M059J (cell line): ENCODE measurements around the gene AGFG2. TPM values are rescaled to one million over a fixed set of nuclear protein-coding genes. Genes with fewer than 3 reads are reported as not detected.
A peak's percentile ranks its signal among the peaks of the same experiment; 100 is the strongest.
"Not testable (repeated sequence)": the region's sequence is repeated elsewhere in the genome, so short reads cannot be mapped to it uniquely, and the experiment has no call there.

ENCODE experiments used
- DNase-seq: peaks from one replicate; pipeline ENCODE4 v3.0.0-alpha.2; 2012; ENCODE audit warnings: low read depth
- total RNA-seq: library from RNA; depleted of rRNA; stranded (reverse); fragments of >200 nt; shearing (Covaris generic); gene quantifications from 2 replicates; pipeline ENCODE4 v1.2.3, GENCODE V29; 2014

Gene AGFG2
- total RNA-seq, 1 experiment from 2014 or later: 24.0 TPM

DNA sequence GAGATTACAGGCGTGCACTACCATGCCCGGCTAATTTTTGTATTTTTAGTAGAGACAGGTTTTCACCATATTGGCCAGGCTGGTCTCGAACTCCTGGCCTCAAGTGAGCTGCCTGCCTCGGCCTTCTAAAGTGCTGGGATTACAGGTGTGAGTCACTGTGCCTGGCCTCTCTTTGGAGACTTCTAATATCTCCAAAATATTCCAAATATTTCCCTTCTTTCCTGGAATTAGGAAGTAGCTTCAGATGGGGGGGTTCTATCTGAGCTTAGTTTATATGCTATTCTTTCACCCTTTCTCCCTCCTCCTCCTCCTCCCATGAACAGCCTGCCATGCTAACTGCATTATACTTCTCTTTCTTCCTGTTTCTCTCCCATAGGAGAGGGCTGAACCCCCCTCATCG lies 9.4 kb downstream of the AGFG2 start:
- DNase-seq: not testable (repeated sequence)

DNA sequence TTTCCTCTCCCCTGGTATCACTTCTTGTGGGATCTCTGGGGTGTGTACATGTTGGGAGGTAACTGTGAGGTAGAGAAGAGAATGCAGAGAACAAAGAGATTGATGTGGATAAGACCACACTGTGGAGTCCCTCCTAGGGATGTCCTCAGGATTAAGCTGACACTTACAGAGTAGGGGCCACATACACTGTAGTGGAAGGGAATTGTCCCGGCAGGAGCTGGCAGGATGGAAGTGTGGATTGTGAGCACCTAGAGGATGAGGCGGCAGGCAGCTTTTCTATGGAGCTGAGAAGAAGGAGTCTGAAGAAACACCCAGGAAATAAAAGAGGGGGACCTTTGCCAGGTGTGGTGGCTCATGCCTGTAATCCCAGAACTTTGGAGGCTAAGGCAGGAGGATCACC lies 13.5 kb downstream of the AGFG2 start:
- DNase-seq: no peak

DNA sequence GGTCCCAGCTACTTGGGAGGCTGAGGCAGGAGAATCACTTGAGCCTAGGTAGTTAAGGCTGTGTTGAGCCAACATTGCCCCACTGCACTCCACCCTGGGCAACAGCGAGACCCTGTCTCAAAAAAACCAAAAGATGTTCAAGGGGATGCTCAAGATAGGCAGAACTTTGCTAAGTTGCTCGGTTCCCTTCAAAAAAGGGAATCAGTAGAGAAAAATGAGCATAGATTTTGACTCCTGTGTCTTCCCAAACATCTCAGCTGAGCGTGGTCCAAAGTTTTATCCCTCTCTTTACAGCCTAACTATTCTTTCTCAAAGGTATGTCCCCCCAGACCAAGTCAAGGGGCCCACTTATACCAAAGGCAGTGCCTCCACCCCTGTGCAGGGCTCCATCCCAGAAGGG lies 14.0 kb downstream of the AGFG2 start:
- DNase-seq: no peak

DNA sequence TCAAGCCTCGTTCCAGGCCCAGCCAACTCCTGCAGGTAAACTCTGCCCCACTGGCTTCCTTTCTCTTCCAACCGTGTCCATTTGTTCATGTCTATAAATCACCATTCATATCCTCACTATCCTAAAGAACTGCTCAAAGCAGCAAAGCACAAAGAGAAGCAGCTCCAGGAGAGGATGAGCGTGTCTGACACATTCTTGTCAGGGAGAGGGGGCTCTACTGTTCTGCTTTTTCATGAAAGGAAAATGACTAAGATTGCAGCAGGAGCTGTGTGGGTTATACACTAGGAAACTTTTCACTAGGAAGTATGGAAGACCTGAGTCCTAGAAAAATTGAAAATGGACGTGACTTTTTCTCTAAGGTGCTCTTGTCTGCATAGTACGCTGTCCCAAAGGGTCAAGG lies 16.7 kb downstream of the AGFG2 start:
- DNase-seq: no peak

DNA sequence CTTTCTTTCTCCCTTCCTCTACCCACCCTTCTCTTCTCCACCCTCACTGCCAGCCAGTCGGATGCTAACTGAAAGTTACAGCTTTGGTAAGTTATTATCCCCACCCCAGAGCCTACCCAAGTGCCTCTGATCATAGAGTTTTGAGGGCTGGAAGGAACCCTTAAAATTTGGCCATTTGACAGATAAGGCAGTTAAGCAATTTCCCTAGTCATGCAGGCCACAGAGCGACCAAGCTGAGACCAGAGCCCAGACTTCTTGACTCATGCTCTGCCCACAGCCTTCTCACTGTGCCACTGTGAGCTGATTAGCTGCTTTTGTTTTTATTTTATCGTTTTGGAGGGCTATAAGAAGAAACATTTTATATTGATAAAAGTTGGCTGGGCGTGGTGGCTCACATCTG lies 17.5 kb downstream of the AGFG2 start:
- DNase-seq: peak; percentile 63

DNA sequence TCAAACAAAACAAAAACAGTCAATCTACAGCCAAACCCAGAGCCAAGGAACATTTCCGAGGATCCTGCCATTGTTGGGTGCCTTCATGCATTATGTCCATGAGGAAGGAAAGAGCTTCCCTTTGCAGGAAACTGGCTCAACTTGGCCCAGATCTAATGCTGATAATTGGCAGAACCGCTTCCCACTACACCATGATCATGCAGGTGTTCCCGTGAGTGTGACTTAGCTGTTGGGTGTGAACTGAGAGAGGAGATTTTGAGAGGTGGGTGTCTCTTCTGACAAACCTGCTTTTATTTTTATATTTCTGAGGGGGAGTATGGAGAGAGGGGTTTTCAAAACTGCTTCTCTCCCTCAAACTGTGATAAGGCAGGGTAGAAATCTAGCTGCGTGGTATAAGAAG lies 20.1 kb downstream of the AGFG2 start:
- DNase-seq: no peak

DNA sequence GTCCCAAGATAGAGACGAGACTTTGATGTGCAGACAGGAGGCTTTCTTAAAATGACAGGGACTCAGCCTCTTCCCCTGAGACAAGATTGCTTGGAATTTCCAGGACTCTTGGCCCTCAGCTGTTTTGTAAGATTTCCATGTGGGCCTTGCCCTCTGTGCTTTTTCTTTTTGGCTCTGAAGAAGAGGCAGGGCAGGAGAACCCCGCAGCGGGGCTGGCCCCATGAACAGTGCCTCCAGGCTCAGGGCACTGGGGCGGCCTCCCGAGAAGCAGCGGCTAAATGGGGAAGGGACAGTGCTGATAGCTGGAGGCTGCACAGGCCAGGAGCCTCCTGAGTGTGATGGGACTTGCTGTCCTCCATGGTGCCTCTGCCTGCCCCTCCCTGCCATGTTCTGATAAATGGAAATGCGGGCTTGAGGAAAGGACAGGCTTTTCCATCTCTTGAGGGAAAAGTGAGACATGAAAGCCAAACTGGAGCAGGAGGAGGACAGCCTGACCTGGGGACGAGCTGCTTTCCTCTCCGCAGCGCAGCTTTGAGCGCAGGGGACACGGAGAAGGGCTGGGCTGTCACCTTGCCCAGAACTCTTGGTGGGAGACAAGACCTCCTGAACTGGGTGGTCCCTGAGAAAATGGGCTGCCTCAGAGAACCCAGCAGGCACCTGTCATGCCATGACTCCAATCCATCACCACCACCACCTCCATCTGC lies 22.6 kb downstream of the AGFG2 start:
- DNase-seq: no peak

DNA sequence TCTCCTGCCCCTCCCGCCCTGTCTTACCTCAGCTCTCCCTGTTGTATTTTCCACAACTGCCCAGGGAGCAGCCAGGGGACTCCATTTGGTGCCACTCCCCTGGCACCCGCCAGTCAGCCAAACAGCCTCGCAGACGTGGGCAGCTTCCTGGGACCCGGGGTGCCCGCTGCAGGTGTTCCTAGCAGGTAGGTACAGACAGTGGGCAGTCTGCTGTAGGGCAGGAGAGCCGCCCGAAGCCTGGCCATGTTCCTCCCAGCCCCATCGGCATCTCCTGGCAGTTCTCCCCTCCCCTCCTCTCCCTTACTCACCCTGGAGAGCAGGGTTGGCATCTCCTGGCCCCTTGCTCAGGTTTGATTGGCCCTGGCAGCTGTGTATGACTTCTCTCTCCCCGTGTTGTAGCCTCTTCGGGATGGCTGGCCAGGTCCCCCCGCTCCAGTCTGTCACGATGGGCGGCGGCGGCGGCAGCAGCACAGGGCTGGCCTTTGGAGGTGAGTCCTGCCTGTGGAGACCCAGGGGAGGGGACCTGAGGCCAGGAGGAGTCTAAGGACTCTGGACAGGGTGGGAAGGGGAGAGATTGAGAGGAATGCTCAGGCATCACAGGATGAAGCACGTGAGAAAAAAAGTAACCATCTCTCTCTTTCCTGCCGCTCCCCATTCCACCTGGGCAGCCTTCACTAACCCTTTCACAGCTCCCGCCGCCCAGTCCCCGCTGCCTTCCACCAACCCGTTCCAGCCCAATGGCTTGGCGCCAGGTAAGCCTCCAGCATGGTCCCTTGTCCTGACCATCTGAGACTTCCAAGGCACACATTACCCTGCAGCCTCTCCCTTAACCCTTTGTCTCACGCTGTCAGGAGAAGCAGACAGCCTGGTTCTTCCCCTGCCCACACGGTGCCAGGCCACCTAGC lies 23.4 kb downstream of the AGFG2 start:
- no peak for DNase-seq

DNA sequence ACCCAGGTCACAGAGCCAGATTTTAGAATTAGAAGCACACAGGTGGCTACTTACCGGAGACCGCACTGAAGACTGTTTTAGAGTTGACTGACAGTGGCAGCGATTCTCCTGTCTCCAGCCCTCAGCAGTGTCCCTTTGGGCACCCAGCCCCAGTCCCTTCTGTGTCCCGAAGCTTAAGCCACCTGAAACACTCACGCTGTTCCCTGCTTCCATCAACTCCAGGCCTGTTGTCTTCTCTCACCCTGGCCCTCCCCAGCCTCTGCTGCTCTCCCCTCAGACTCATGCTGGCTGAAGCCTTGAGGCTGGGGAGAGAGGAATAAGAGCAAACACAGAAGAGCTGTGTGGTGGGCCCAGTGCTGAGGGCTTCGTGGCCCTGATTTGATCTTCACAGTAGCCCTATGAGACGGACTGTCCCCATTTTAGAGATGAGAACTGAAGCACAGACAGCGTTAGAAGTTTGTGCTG lies 24.1 kb downstream of the AGFG2 start:
- no peak for DNase-seq

DNA sequence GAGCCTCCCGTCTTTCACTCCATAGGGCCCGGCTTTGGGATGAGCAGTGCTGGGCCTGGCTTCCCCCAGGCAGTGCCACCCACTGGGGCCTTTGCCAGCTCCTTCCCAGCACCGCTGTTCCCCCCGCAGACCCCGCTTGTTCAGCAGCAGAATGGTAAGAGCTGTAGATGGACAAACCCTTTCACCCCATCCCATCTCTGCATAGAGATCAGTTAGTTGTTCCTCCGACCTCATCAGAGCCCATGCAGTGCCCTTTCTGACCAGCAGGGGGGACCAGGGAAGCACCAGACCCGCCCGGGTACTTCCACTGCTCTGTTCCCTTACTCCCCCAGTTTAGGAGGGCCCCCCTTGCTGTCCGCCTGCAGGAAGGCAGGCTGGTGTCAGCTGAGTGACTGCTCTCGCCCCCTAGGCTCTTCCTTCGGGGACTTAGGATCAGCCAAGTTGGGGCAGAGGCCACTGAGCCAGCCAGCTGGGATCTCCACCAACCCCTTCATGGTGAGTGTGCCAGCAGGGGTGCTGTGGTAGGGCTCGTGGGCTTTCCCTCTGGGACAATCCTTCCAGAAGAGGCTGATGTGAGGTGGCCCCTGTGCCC lies 24.9 kb downstream of the AGFG2 start:
- DNase-seq: peak; percentile 47

DNA sequence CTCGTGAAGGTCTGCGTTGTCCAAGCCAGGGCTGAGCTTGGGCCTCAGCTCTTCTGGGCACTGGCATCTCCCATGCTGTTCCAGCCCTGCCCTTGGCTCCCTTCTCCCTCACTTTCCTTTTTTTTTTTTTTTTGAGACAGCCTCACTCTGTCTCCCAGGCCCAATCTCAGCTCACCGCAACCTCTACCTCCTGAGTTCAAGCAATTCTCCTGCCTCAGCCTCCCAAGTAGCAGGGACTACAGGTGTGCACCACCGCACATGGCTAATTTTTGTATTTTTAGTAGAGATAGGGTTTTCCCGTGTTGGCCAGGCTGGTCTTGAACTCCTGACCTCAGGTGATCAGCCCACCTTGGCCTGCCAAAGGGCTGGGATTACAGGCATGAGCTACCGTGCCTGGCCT lies 25.4 kb downstream of the AGFG2 start:
- not testable (repeated sequence) for DNase-seq

DNA sequence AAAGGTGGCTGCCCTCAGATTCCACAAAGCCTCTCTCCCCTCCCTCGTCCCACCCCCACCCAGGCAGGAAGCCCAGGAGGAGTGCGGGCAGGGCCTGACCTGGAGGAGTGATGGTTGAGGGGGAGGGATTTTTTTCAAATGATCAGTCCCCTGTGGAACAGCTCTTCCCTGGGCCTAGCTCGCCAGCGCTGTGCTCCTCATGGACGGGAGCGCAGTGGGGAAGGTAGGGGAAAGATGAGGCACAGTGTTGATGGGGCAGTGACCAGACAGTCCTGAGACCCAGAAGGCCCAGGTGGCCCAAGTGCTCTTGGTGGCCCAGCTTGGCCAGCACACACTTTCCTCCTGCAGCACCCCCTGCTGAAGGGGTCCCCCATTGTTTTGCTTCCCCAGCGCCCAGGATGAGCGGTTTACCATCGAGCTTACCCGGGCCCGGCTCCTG lies 26.1 kb downstream of the AGFG2 start:
- DNase-seq: no peak

DNA sequence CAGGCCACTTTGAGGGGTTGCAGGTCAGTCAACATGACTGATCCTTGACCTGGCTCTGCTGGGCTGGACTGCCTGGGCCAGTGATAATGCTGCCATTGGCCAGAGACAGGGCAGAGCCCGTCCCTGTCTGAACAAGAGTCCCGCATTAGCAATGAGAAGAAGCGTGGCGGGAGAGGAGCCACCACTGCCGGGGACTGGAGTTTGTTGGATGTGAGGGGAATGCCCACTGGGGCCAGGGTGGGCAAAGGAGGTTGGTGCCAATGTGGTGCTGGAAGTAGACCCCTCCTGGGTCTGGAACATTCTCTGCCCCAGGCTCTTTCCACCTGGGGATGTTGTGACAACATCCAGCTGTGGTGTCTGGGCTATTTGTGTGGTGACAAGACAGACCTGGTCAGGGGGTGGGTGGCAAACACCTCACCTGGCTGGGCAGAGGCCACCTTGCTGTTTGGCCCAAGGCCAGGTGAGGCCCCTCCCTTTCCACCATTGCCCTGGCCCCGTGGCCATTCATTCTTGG lies 27.1 kb downstream of the AGFG2 start:
- DNase-seq: no peak

DNA sequence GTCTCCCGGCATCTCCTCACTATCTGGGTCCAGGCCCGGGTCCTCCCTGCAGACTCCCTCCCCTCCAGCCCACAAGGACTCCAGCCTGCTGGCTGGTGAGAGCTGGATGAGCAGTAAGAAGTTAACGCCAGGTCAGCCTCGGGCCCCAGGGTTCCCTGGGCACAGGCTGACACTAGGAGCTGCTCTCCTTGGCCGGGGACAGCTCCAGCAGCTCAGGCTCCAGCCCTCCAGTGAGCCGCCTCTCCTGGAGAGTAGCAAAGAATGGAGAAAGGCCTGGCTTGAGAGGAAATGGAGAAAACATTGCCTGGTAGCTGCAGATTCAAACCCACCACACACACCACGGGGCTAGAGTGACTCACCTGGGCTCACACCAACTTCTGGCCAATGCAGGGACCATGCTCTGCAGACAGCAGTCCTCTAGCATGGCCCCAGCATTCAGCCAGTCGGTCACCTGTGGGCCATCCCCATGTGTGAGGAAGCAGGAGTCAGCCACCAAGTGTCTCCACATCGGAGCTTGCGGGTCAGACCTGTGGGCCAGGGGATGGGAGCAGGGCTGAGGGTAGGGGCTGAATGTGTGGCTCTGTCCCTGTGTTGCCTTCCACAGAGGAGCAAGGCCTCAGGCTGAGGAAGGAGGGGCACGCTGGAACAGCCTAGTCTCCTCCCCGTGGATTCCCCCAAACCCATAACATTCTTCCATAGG lies 28.2 kb downstream of the AGFG2 start:
- peak; percentile 69 for DNase-seq

DNA sequence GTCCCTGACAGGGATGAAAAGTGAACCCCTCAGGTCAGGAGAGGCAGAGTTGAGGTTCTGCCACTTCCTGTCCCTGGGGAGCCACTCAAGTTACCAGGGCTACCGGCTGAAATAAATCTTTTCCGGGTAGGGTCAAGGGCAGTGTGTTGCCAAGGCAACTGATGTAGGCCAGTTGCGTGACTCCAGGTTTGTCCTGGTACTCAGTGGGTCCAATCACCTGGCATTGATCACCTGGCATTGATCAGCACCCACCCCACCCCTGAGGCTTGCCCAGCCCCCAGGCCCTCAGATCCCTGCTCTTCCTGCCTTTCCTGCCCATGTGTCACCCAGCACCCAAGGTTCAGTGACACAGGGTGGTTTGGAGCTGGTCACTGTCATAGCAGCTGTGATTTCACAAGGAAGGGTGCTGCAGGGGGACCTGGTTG lies 28.8 kb downstream of the AGFG2 start:
- DNase-seq: peak; percentile 69

DNA sequence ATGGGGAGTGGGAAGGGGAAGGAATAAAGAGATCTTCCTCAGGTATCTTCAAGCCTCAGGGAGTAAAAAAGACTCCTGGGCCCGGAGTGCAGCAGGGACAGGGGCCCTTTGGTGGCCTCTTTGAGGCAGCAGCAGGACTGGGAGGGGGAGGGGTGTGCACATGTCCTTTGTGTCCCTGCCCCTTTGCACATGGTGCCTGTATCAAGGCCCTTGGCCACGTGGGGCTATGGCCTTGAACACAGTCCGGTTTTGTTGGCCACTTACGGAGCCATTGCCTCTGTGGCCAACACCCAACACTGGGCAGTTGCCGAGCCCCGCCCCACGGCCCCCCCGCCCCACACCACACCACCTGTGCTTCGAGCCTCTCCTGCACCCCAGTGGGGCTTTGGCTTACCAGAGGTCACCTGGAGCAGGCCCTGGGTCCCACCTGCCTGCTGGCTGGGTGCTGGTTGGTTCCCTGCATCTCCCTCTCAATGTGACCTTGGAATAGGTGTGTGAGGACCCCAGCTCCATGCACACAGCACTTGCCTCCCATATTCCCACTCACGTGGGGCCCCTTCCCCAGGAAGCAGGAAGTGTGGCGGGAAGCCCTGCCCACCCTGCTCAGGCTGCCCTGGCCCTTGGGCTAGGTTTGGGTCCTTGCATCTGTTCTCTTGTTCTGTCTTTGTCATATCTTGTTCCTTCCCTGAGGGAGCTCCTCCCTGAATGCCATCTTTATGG lies 29.3 kb downstream of the AGFG2 start:
- no peak for DNase-seq

DNA sequence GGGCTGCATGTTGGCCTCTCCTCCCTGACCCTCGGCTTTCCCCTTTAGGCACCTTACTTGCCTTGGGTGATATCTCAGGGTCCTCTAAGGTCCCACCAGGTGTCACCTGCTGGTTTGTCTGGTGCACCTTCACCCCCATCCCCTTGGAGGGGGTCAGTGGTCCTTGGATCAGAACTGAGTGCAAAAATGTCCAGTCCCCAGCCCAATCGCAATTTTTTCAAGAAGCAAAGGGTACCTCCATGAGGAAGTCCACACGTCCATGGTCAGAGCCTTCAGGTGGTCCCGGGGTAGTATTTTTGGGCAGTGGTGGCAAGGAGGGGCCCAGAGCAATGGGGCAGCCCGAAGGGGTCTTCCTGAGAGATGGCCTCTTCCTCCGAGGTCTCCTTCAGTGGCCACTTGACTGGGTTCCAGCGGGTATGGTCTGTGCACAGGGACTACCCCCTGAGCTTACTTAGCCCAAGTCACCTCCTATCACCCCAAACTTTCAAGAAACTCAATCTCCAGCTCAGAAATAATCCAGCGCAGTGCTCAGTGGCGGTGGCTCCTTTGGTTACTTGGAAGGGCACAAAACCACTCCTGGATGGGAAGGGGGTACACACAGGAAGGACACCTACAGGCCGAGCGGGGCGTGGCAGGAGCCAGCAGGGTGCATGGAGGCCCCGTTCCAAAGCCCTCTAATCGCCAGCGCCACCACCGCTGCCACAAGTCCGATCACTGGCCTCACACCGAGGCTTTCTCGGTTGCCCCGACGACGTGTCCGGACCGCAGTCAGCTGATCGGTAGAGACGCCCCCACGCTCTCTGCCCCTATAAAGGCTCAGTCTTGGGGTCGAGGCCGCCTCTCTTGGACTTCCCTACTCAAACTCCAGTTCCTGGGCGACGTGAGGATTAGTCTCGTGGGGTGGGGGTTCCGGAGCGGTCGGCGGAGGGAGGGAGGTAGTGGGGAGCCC lies 30.2 kb downstream of the AGFG2 start:
- peak; percentile 78 for DNase-seq

DNA sequence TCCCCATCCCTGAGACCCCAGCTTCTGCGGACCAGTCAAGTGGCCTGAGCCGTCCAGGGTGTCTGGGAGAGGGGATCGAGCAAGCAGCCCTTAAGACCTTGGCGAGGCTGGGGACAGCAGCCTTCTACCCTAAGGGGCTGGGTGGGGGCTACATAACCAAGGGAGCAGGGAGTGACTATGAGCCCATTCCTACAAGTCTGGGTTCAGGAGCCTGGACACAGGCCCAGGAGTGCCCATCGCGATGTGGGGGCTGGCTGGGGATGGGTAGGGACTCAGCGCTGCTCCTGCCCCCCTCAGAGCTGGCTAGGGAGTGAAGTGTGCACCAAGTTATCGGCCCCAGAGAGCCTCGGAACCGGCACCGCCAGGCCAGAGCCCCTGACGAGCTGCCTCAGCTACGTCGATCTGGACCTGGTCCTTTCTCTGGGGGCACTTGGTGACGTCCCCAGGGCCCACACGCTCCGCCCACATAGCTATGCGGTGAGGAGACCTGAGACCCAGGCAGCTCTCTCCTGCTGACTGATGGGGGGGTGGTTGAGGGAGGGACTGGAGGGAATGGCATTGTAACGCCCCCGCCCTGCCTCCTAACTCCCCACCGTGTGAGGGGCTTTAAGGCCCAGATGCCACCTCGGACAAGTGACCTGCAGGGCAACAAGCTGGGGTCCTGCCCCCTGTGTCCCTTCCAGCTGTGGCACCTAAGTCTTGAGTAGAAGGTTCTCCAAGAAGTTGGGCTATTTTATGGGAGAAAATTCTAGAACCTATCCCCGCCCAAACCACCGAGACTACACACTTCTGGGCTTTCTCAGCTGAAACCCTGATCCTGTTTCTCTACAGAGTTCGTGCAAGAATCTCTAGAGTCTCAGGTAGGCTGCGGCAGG lies 32.2 kb downstream of the AGFG2 start:
- DNase-seq: no peak

DNA sequence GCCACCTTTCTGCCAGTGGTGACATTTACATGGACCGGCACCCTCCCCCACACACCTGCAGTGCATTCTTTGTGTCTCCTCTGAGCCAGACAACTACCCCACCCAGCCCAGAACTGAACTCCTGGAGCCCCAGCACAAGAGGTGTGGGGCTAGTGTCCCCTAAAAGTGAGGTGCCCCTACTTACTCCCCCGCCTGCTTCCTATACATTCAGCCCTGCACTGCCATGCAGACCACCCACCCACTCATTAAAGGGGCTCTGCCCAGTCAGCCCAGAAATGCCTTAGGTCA lies 32.8 kb downstream of the AGFG2 start:
- no peak for DNase-seq
